ENCODE measurements around the gene FILIP1L.
"Not testable (repeated sequence)": the region's sequence is repeated elsewhere in the genome, so short reads cannot be mapped to it uniquely, and the experiment has no call there.

The FILIP1L gene

DNA sequence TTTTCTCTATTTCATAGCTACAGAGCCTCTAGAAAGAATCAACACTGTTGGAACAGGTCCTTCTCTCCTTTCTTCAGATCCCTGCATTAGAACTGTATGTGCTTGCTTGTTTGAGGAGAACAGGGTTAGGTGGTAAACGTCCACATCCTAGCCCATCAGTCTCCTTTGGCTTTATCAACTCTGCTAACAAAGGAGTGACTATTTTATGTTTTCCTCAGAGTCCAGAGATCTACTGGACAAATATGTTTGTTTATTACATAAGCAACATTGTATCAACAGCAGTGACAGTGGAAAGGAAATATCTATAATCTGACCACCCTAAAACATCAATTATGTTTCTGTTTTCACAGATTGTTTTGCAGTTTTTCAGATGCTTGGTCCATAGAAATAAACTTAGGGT is 257.0 kb downstream of the FILIP1L start:
- no peak for DNase-seq

DNA sequence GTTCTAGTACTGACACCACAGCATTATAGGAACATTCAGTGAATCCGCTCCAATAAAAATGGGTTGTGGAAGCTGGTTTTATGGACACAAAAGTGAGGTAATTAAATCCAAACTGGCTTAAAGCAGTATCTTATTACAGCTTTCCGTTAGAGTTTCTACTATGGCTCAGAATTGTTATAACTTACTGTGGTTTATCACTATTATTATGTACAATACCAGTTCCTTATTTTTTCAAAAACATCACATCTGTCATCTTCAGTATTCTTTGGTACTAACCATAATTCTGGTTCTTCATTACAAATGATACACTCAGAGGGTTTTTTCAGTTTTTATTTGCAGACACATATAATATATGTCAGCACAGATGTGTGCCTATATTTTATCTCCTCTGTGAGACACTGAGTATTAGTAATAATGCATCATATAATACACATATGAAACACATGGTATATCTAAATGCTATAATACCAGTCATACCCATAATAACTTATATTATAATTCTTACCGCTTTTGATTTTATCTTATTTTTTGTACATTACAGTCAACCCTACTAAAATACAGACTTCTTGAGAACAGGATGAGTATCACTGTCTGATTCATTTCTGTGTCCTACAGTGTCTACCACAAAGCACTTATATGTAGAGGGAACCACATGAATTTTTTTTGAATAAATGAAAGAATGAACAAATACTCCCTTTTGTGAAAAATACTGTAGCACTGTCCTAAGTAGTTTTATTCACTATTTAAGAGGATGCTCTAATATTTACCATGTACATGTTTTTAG is 257.7 kb downstream of the FILIP1L start:
- no peak for DNase-seq

DNA sequence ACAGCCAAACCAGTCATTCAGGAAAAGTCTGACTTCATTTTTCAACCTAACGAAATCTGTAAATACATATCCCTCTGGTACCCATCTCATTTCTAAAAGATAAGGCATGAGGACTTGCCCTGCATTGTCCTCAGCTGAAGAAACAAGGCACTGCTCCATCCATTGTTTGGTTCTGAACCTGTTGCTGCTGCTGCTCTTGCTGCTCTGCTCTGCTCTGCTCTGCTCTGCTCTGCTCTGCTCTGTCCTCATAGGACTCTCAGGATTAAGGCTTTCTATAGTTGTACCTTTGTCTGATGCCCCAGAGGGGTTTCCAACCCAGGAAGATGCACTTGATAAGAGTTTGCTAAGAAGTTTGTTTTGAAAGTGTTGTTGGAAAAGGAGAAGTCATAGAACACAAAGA is 258.4 kb downstream of the FILIP1L start:
- DNase-seq: no peak

DNA sequence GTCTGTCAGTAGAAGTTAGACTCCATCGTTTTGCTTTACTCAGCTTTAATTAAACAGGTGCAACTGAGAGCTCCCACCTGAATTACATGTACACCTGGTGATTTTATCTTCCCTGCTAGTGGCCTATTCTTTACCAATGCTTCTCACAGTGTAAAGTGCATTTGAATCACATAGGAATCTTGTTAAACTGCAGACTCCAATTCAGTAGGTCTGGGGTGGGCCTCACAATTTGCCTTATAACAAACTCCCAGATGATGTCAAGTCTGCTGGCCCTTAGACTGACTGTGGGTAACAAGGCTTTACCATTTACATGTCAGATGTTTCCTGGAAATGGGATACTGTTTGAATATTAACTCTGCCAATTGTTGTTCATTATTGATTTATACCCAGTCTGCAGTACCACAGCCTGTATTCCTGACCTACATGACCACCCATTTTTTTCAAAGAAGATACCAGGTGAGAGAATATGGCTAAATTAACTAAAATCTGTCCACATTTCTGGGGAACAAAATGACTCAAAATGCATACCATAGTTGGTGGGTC is 259.5 kb downstream of the FILIP1L start:
- DNase-seq: no peak

DNA sequence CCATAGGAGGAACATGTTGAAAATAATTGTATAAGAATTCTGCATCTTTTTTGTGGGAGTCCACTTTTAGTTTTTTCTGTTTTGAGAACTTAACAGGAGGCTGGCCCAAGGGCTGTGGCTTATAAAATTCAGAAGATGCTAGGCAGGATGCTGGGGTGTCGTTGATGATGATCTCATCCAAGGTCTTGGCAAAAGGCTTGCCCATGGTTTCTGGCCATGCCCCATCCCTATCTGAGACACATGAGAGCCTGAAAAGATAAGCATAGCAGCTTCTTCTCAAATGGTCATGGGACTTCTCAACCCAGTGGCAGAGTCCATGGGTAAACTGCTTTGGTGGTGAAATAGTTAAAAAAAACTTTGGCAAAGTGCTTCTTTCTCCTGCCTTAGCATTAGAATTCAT is 261.4 kb downstream of the FILIP1L start:
- no peak for DNase-seq

DNA sequence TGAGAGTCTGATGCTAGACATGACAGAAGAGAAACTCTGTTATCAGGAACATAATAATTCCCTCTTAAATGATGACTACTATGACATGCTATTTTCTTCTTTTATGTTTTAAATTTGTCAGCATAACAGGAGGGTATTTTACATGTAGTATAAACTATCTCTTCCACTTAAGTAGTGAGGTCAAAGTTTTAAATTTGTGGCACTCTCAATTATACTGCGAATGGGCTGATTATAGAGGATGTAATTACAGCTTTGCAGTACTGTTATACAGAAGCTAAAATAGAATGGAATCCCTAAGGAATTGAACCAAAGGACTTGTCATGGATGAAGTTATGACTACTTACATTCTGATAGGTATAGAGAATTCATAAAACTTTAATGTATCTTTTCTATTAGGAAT is 262.3 kb downstream of the FILIP1L start:
- no peak for DNase-seq

DNA sequence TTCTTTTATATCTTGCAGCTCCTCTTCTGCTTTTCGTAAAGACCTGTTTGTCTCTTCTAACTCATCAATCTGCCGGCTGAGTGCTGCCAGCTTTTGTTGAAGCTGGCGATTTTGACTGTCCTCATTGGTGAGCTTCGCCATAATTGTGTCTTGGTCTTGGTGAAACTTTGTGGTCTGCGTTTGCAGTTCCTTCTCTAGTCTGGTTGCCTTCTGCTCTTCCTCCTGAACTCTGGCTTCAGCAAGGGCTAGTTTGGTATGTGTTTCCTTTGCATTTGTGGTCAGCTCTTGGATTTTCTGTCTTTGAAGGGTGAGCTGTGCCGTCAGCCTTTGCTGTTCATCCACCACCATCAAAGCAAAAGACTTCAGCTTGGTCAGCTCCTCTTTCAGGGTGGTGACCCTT is 263.7 kb downstream of the FILIP1L start:
- DNase-seq: no peak

DNA sequence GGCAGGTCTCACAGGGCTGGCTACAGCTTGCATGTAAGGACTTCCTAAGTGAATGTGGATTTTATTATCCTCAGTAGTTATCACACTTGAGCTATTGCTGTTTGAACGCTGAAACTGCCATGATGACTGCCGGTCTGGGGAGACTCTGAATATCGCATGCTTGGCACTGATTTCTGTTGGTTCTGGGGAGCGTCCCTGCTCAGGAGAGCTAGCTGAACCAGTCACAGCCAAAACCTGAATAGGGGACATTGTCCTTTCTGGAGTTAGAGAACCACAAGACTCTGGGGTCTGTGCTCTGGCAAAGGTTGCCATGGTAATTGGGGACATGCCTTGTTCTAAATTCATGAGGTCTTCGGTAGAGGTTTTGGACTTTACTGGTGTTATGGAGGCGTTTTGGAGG is 265.9 kb downstream of the FILIP1L start:
- no peak for DNase-seq

DNA sequence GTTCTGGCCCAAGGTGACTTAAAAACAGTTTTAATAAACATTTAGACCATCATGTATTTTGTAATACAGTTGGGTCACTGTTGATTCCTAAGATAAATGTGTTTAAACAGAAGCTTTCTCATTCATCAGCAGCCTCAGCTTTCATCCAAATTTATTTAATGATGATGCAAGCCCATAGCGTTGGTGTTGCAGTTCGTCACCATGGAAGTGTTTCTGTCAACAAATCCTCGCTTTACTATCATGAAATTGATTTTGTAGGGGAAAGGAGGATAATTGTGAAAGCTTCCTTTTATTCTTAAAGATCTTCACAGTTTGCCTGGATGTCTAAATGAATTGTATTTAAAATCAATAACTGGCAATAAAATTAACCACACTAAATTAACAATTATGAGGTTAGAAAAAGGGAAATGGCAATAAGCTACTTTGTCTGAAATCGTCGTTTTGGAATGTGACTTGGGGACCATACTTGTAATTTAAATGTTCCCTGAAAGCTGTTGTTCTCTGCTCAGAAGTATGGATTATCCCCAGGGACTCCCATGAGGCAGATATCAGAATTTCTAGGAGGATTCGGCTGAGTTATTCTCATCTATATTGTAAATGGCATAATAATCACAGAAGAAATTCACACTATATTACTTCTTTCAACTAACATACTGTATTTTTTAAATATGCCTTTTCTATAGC is 267.7 kb downstream of the FILIP1L start:
- DNase-seq: peak; percentile 69 to 78

DNA sequence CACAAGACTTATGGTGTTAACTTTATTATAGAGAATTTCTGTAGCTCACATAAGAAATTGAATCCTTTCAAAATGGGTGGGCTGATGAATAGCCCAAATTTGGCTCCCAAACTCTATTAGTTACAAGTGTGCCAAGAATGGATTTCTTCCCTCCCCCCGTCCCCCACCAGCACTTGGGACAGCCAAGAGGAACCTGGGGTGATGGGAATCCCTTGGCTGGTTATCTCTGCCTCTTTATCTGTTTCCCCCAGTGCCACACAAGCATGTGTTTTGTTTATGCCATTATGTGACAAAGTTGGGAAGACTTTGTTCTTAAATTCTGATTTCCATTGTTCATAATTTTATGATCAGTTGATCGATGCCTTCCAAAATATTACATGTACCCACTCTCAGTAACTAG is 268.3 kb downstream of the FILIP1L start:
- no peak for DNase-seq

DNA sequence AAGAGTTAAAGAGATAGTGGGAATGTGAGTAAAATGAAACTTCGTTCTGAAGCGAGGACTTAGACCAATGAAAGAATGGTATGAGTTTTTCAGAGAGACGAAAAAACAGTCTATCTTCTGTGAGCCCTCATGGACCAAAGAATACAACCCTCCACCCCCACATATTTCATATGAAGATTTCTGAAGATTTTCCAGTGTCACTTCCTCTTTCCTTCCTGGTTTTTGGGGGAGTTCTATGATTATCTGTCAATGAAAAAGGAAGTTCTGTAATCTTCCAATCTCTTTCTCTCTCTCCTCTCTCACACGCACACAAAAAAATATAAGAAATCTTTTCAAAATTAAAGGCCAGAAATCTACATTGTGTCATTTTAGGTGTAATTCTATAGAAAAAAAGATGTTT is 269.0 kb downstream of the FILIP1L start:
- peak; percentile 68 to 80 for DNase-seq

DNA sequence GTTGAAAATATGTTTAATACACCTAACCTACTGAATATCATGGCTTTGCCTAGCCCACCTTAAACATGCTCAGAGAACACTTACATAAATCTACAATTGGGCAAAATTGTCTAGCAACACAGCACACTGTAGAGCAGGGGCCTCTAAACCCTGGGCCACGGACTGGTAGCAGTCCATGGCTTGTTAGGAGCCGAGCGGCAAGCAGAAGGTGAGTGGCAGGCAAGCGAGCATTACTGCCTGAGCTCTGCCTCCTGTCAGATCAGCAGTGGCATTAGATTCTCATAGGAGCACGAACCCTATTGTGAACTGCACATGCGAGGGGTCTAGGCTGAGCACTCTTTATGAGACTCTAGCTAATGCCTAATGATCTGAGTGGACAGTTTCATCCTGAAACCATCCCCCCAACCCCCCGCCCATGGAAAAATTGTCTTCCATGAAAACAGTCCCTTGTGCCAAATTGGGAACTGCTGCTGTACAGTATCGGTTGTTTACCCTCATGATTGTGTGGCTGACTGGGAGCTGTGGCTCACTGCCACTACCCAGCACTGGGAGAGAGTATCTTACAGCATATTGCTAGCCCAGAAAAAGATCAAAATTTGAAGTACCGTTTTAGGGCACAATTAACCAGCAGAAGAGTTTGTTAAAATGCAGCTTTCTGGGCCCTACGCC is 270.6 kb downstream of the FILIP1L start:
- no peak for DNase-seq

DNA sequence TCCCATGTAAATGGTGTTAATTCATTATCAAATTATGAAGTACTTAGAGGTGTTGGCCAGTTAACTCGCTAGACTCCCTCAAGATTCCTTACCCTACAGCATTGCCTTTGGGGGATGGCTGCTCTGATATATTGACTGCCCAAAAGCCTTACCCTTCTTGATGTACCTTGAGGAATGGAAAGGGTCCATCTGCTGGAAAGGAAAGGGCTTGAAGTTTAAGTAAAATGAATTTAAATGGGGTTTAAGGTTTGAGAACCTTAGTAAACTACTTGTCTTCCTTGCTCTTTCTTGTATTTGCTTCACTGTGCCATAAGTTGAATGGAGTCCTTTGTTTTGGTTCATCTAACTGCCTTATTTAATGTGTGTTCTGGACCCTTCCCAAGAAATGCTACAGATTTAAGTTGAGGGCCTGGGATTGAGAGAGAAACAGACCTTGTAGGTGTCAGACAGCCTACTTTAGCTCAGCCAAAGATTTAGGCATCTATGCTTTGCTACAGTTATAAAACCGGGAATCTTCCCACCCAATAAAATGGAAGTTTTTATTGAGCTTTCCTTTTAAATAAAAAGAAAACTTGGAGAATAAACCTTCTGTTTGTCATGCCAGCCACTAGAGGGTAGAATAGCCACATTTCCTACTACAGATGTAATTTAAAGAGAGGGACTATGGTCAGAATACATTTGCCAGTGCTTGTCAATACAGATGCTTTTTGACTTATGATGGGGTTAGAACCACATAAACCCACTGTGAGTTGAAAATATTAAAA is 271.3 kb downstream of the FILIP1L start:
- peak; percentile 25 to 48 for DNase-seq

DNA sequence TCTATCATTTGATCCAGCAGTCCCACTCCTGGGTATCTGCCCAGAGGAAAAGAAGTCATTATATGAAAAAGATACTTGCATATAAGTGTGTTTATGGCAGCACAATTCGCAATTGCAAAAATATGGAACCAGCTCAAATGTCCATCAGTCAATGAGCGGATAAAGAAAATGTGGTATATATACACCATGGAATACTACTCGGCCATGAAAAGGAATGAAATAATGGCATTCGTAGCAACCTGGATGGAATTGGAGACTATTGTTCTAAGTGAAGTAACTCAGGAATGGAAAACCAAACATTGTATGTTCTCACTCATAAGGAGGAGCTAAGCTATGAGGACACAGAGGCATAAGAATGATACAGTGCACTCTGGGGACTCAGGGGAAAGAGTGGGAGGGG is 272.4 kb downstream of the FILIP1L start:
- not testable (repeated sequence) for DNase-seq

DNA sequence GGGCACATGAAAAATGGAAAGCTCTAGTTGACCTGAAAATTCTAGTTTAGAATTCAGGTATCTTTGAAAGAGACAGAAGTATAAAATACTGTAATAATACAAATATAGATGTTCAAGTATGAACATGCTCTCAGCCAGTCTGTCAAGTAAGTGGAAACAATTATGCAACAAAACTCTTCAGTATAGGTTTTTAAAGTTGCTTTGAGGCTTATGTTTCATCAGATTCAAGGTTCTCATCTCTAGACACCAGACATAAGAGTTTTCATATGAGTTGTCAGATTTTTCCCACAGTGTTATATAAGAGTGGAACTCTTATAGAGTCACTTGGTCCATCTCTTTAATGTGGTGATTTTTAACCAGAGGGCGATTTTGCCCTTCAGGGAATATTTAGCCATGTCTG is 274.7 kb downstream of the FILIP1L start:
- no peak for DNase-seq

DNA sequence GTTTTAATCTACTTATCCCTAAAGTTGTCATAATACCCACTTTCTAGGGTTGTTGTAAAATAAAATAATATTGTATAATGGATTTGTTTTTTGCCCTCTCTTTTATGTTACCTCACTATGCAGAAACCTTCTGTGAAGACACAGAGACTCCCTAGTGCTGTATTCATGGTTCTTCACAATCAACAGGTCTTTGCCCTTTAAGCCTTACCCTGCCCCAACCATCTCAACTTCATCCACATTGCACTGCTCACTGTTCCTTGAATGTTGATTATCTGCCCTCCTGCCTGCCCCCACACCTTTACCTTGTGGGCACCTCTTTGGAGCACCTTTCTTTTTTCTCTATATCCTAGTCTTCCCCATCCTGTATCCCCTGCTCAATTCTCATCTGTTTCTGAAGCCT is 275.5 kb downstream of the FILIP1L start:
- DNase-seq: no peak

DNA sequence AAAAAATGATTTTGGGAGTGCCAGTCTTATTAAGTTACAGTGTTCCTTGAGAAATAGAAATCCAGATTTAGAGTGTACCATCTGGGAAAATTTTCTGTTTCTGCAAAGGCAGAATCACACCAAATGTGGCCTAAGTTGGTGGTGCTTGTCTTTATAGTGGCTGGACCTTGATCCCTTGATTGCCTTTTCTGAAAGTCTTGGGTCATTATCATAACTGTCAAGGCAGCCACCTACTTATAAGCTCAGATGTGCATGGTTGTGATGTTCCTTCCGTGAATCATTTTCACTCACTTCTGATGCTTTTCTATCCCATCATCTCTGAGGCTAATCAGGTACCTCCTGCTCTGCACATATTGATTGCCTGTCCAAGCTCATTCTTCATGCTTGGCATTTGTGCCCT is 276.6 kb downstream of the FILIP1L start:
- DNase-seq: no peak

DNA sequence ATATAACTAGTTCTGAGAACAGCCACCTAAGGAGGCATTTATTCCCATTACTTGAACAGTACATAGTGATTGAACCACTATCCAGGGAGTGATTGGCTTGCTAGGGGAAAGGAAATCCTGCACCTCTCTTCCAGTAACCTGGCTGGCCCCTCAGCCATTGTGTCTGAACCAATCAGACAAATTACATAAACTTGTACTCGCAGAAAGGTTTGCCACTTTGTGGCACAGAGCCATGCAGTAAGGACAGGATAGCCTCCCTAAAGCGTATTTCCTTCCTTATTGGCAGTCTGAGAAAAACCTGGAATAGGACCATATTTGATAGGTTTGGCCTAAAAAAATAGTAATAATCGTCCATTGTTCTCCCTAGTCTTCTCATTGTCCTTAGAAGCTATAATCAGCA is 277.6 kb downstream of the FILIP1L start:
- DNase-seq: no peak

DNA sequence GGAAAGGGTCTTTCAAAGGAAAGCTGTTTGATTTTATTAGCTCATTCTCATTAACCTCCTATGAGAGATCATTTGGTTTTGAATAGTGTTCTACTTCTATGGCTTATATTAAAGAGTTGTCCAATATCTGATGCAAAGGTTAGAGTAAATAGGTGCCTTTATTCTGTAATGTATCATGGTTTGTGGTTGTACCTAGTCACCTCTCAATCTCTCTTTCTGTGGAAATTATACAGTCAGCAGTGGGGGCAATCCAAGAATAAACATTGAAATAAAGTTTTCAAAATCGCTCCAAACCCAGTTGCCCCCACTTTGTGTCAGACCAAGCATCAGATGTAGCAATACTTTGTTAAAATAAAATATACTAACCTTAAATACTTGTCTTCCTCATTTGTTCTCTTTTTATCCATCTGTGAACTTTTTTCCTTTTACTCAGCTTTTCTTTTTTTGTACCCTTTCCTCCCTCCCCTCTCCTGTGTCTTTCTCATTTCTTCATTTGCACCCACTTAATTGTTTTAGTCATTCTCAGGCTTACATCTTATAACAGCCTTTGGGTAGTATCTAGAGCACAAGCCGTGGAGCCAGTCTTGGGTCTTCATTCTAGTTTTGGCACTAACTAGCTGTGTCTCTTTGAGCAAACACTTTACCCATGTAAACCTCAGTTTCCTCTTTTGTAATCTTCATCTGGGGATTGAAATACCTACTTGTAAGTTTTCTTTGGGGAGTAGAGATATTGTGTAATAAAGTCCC is 279.9 kb downstream of the FILIP1L start:
- no peak for DNase-seq

DNA sequence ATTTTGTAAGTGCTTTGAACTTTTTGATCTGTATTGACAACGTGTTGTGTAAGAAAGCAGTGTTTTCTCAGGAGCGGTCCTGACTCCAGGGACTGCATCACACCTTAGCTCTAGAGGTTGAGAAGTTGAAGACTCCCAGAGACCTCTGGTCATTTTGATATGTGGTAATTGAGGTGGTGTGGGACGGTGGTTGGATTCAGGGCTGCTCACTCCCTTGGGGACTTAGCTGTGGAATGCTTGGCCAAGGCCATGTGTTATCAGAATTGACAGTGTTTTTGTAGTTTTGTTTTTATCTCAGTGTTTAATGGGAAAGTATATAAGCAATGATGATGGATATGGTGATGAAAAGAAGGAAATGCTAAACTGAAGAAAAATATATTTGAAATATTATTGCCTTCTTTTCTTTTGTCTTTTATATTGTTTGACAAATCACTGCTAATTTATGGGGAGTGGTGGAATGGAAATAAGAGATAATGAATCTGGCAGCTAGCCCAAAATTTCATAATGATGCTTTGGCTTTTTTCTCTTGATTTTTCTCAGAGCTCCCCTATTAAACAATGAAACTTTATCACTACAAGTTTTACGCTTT is 280.6 kb downstream of the FILIP1L start:
- DNase-seq: no peak

DNA sequence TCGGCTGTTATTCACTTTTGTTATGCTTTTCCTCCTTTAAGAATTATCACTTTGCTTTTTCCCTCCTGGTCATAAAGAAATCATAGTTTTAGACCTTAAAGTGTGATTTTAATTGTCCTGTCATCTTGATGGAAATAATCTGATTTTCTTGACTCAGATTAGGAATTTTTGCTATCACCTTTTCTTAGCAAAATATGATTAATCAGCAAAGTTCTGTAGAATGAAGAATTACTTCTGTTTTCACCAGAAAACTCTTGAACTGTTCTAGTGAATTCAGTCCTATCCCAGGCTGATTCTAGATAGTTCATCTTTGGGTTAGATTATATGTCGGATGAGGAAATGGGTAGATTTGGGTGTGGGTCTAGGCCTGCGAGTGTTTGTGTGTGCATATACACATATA is 284.5 kb downstream of the FILIP1L start:
- DNase-seq: no peak

All from inflammatory macrophage treated with lipopolysaccharide for 1 hour (primary cell).